Activated B cell treated with CpG ODN at 0.5 μM for 24 hours (primary cell): ENCODE data around the gene SPTLC3. TPM values are rescaled to one million over a fixed set of nuclear protein-coding genes. Genes with fewer than 3 reads are reported as not detected.

Experiments used
- ATAC-seq: fragments of 200-7000 bp; cut with Tn5 transposase; one replicate; pipeline ENCODE4 v1.10.0; 2021; ENCODE audit warnings: low read depth, mild to moderate bottlenecking, moderate library complexity
- CTCF ChIA-PET: fragments of 350-600 bp; sonication (Branson Sonifier 250); formaldehyde crosslinking; loops from one replicate; lab custom pipeline; 2021; ENCODE audit warnings: antibody characterized with exemption; lab: Charles Lee
- POLR2A ChIA-PET: fragments of 350-600 bp; sonication (Branson Sonifier 250); formaldehyde crosslinking; loops from one replicate; lab custom pipeline; 2021; ENCODE audit warnings: antibody characterized with exemption; lab: Charles Lee
- DNase-seq: peaks from one replicate; pipeline ENCODE4 v3.0.0; 2022
- H3K27ac Mint-ChIP-seq: one replicate; pipeline ENCODE4 v1.8.0; 2020; ENCODE audit warnings: mixed read lengths
- H3K27me3 Mint-ChIP-seq: one replicate; pipeline ENCODE4 v1.8.0; 2021; ENCODE audit warnings: mixed read lengths
- H3K36me3 Mint-ChIP-seq: one replicate; pipeline ENCODE4 v1.8.0; 2021; ENCODE audit warnings: low read depth, mixed read lengths
- H3K4me1 Mint-ChIP-seq: one replicate; pipeline ENCODE4 v1.8.0; 2021; ENCODE audit warnings: mixed read lengths
- H3K4me3 Mint-ChIP-seq: one replicate; pipeline ENCODE4 v1.8.0; 2020; ENCODE audit warnings: mild to moderate bottlenecking, mixed read lengths
- H3K9me3 Mint-ChIP-seq: one replicate; pipeline ENCODE4 v1.8.0; 2020; ENCODE audit warnings: mixed read lengths
- CTCF ChIP-seq: fragments of 200-600 bp; IDR thresholded peaks from one replicate; pipeline ENCODE4 v1.8.0; 2022; ENCODE audit warnings: antibody characterized with exemption, mild to moderate bottlenecking
- intact Hi-C: fragments of 100-400 bp; cut with micrococcal nuclease; formaldehyde crosslinking; loops from one replicate; pipeline ENCODE4 v1.15.1; 2024
- total RNA-seq: library from RNA; stranded (reverse); gene quantifications from 2 replicates; pipeline ENCODE4 v1.2.3, GENCODE V29; 2022

Gene SPTLC3
- total RNA-seq, 1 donor from 2014 or later = not detected

GRCh38 chr20:12999201-12999600 is 9.6 kb upstream of the SPTLC3 start:
- Mint-ChIP-seq H3K27me3 (no peaks in the 10 kb centered on the region), H3K9me3 (no peaks in the 10 kb centered on the region)
- CTCF ChIA-PET = no interaction called here

GRCh38 chr20:13002251-13002650 is 6.5 kb upstream of the SPTLC3 start:
- no peak for DNase-seq
- no peaks in the 10 kb centered on the region for H3K4me1 Mint-ChIP-seq
- ChIA-PET POLR2A (no interaction called here), CTCF (no interaction called here)
- ATAC-seq = no peak
- H3K27ac Mint-ChIP-seq = no peak overlapping the region
- TF ChIP-seq CTCF = no peak
- no peaks in the 10 kb centered on the region for H3K9me3 Mint-ChIP-seq
- peaks cover 2% of the 10 kb centered on the region for H3K27me3 Mint-ChIP-seq
- no peaks in the 10 kb centered on the region for H3K36me3 Mint-ChIP-seq
- intact Hi-C loops = no loop called here
- no peak overlapping the region for H3K4me3 Mint-ChIP-seq

More at GRCh38 chr20:12999201-12999600, 9.6 kb upstream of the SPTLC3 start:
- no peak overlapping the region for H3K27ac Mint-ChIP-seq
- H3K36me3 Mint-ChIP-seq = no peaks in the 10 kb centered on the region
- no peak for DNase-seq
- POLR2A ChIA-PET = no interaction called here
- H3K4me1 Mint-ChIP-seq = no peaks in the 10 kb centered on the region
- H3K4me3 Mint-ChIP-seq = no peak overlapping the region
- ATAC-seq = no peak
- no peak for TF ChIP-seq CTCF
- intact Hi-C loops = no loop called here

- ChIA-PET POLR2A (no interaction called here), CTCF (no interaction called here)
- Mint-ChIP-seq H3K9me3 (no peaks in the 10 kb centered on the region), H3K36me3 (no peaks in the 10 kb centered on the region), H3K4me1 (peaks cover 18% of the 10 kb centered on the region), H3K27ac (no peak overlapping the region), H3K4me3 (no peak overlapping the region), H3K27me3 (peaks cover 5% of the 10 kb centered on the region)
- no peak for TF ChIP-seq CTCF
- intact Hi-C loops = no loop called here
- DNase-seq (no peak), ATAC-seq (no peak)
These were observed 1.9 kb upstream of the SPTLC3 start for GRCh38 chr20:13006825-13007224.

- intact Hi-C loops = no loop called here
- TF ChIP-seq CTCF = no peak
- no peak for ATAC-seq
- DNase-seq = no peak
- Mint-ChIP-seq H3K36me3 (no peaks in the 10 kb centered on the region), H3K4me3 (no peak overlapping the region), H3K27ac (no peak overlapping the region), H3K4me1 (peaks cover 18% of the 10 kb centered on the region), H3K9me3 (no peaks in the 10 kb centered on the region), H3K27me3 (peaks cover 5% of the 10 kb centered on the region)
- CTCF ChIA-PET = no interaction called here
- POLR2A ChIA-PET = no interaction called here
These were observed 1.2 kb upstream of the SPTLC3 start for GRCh38 chr20:13007596-13007995.

GRCh38 chr20:13009682-13010406 is 1.1 kb downstream of the SPTLC3 start:
- peak; percentile 58 for ATAC-seq
- no peaks in the 10 kb centered on the region for H3K36me3 Mint-ChIP-seq
- CTCF ChIA-PET = interaction anchor here (0.8 kb wide), 1 partner anchor 109 kb away, joined by 3 read pairs; no protein-coding TSS in a partner anchor
- no peak overlapping the region for H3K27ac Mint-ChIP-seq
- H3K4me1 Mint-ChIP-seq = peaks cover 18% of the 10 kb centered on the region
- H3K4me3 Mint-ChIP-seq = no peak overlapping the region
- intact Hi-C loops = no loop called here
- no peak for DNase-seq
- POLR2A ChIA-PET = no interaction called here
- TF ChIP-seq CTCF = no peak
- peaks cover 5% of the 10 kb centered on the region for H3K27me3 Mint-ChIP-seq
- H3K9me3 Mint-ChIP-seq = no peaks in the 10 kb centered on the region
